MM.1S (cell line): ENCODE data around the gene AXL.

Source experiments
- EZH2phosphoT487 ChIP-seq: fragments of 300-600 bp; sonication (generic); IDR thresholded peaks from 2 replicates; pipeline ENCODE4 v1.6.1; 2018; ENCODE audit warnings: antibody characterized with exemption, low read length
- TF ChIP-seq, protein P1 (sequence below): fragments of 300-600 bp; sonication (generic); IDR thresholded peaks from 2 replicates; pipeline ENCODE4 v1.5.1; 2016; ENCODE audit warnings: antibody characterized with exemption, low read length, mixed read lengths

DNA sequence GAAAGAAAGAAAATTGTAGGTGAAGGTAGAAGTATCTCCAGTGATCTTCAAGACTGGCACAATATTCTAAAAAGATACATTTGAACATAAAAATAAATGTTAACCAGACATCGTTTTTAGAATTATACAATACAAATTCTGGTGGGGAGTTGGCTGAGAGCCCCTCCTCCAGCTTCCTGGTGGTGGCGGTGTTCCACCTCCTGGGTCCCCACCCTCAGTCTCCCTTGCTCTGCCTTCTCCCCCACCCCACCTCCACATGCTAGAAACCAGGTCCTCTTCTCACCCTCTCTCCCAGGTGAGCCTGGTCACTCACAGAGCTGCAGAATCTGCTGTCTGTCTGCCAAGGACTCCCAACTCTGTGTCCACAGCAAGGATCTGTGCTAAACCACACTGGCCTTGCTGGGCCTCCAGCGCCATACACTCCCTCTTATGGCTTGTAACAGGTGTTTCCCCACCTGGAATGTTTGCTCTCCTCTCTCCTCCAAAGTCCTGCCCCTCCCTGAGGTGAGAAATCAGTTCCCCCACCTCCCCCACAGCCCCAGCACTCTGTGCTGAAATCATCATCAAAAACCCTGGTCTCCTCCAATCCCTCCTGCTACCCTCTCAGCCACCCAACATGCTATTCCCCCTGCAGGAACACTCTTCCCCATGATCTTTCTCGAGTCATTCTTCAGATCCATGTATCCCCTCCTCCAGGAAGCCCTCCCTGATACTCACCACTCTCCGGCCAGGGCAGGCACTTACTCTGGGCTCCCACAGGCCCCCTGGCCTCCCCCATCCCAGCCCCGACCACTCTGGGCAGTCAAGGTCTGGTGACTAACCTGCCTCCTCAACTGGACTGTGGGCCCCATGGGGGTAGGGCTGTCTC lies 46.5 kb upstream of the AXL start:
- TF ChIP-seq, protein P1, sequence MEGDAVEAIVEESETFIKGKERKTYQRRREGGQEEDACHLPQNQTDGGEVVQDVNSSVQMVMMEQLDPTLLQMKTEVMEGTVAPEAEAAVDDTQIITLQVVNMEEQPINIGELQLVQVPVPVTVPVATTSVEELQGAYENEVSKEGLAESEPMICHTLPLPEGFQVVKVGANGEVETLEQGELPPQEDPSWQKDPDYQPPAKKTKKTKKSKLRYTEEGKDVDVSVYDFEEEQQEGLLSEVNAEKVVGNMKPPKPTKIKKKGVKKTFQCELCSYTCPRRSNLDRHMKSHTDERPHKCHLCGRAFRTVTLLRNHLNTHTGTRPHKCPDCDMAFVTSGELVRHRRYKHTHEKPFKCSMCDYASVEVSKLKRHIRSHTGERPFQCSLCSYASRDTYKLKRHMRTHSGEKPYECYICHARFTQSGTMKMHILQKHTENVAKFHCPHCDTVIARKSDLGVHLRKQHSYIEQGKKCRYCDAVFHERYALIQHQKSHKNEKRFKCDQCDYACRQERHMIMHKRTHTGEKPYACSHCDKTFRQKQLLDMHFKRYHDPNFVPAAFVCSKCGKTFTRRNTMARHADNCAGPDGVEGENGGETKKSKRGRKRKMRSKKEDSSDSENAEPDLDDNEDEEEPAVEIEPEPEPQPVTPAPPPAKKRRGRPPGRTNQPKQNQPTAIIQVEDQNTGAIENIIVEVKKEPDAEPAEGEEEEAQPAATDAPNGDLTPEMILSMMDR = no peak
- no peak for TF ChIP-seq EZH2phosphoT487
